OCI-LY7 (cell line): ENCODE results near the gene UBE2J1.

Experiments
- EZH2phosphoT487 ChIP-seq: fragments of 200-600 bp; sonication (generic); IDR thresholded peaks from 2 replicates; pipeline ENCODE4 v1.6.1; 2018; ENCODE audit warnings: low read depth, borderline replicate concordance, mild to moderate bottlenecking, mixed run types, antibody characterized with exemption, low read length, moderate library complexity, mixed read lengths
- TF ChIP-seq, protein P1 (sequence below): fragments of 200-600 bp; sonication (generic); conservative IDR thresholded peaks from 2 replicates; pipeline ENCODE4 v1.5.1; 2014; ENCODE audit warnings: mild to moderate bottlenecking, antibody characterized with exemption, low read length, moderate library complexity, mixed read lengths

DNA sequence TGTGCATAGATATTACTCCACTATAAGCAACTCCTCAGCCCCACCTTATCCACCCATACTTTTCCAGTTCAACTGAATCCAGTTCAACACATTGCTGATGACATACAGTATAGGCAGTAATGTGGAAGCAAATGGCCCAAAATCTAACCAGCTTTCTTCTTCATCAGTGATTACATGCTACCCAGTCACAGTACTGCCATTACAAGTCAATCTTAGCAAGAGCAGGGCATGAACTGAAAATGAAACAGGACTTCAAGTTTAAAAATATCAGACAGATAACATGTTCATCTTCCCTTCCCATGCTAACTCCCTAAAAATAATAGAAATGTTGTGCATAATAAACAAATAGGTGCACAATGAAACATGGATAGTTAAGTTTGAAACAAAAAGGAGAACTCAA is 40.3 kb upstream of the UBE2J1 start:
- TF ChIP-seq, protein P1, sequence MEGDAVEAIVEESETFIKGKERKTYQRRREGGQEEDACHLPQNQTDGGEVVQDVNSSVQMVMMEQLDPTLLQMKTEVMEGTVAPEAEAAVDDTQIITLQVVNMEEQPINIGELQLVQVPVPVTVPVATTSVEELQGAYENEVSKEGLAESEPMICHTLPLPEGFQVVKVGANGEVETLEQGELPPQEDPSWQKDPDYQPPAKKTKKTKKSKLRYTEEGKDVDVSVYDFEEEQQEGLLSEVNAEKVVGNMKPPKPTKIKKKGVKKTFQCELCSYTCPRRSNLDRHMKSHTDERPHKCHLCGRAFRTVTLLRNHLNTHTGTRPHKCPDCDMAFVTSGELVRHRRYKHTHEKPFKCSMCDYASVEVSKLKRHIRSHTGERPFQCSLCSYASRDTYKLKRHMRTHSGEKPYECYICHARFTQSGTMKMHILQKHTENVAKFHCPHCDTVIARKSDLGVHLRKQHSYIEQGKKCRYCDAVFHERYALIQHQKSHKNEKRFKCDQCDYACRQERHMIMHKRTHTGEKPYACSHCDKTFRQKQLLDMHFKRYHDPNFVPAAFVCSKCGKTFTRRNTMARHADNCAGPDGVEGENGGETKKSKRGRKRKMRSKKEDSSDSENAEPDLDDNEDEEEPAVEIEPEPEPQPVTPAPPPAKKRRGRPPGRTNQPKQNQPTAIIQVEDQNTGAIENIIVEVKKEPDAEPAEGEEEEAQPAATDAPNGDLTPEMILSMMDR, result no peak
- TF ChIP-seq EZH2phosphoT487, result no peak
